ENCODE data around the gene H19.

- TF ChIP-seq CBX5 (IDR thresholded peaks at IDR 0.05; ENCODE audit: low read depth, low read length) (no peak), SRF (IDR thresholded peaks at IDR 0.05; ENCODE audit: low read depth, low read length) (no peak), POLR2AphosphoS5 (IDR thresholded peaks at IDR 0.05; ENCODE audit: low read depth, low read length) (no peak), RXRA (IDR thresholded peaks at IDR 0.05; ENCODE audit: insufficient read depth, low read depth, low read length) (no peak), YY1 (IDR thresholded peaks at IDR 0.05; ENCODE audit: low read depth, low read length) (no peak)
Observed at GRCh38 chr11:1953489-1954266, 44.0 kb downstream of the H19 start.
